K562 (cell line): ENCODE results near the gene FKBP7. TPM values are rescaled to one million over a fixed set of nuclear protein-coding genes. Genes with fewer than 3 reads are reported as not detected.
"Not testable (repeated sequence)": the region's sequence is repeated elsewhere in the genome, so short reads cannot be mapped to it uniquely, and the experiment has no call there.

Source experiments
- ATAC-seq: fragments of 200-7000 bp; cut with Tn5 transposase; 3 replicates; pipeline ENCODE4 v1.9.1; 2020; ENCODE audit warnings: moderate library complexity
- BruUV-seq: library from RNA; stranded (reverse); fragments of 400-500 nt; replicated peaks from 2 replicates; lab custom pipeline; 2021; lab: Mats Ljungman, UMichigan
- CTCF ChIA-PET: fragments of 300-600 bp; formaldehyde crosslinking; extraction: SDS; loops from one replicate; lab custom pipeline; 2021; ENCODE audit warnings: low intra/inter-chr PET ratio; lab: Yijun Ruan, JAX
- POLR2A ChIA-PET: fragments of 300-600, 350-650 bp; sonication (Branson Sonifier 250); formaldehyde crosslinking; extraction: SDS; loops from one replicate; lab custom pipeline; 2021; ENCODE audit warnings: antibody characterized with exemption, inconsistent platforms; lab: Yijun Ruan, JAX
- DNase-seq, 4 experiments: peaks; one replicate each; pipeline versions ENCODE4 v3.0.0 to v3.0.0-alpha.2; 2011 to 2018; ENCODE audit warnings: low spot score in 3 of 4, mixed read lengths in 3 of 4; ENCODE audit errors: extremely low read depth in 1 of 4
- FAIRE-seq: peaks from 2 replicates; lab custom pipeline; 2011; peaks lifted over from hg19 to GRCh38; lab: Jason Lieb, UNC
- H2AFZ ChIP-seq: 2 replicates; pipeline ENCODE4 v1.6.0; 2011; ENCODE audit warnings: low read depth, low read length, control low read depth, inconsistent platforms
- H3K27ac ChIP-seq: fragments of 200-600 bp; 3 replicates; pipeline ENCODE4 v1.8.0; 2011; ENCODE audit warnings: low read depth, mild to moderate bottlenecking, control low read depth, inconsistent platforms, low read length, moderate library complexity, mixed read lengths; ENCODE audit errors: extremely low read depth
- H3K27me3 ChIP-seq, 2 experiments: fragments of 300-600 bp in 1 of 2; 2 replicates in 1 of 2; 3 replicates in 1 of 2; pipeline versions ENCODE4 v1.6.0 to v1.8.0; 2011; ENCODE audit warnings: inconsistent platforms in 2 of 2, low read length in 2 of 2, mild to moderate bottlenecking in 1 of 2, mixed read lengths in 1 of 2, moderate library complexity in 1 of 2; ENCODE audit not compliant: control insufficient read depth in 2 of 2, insufficient read depth in 2 of 2
- H3K36me3 ChIP-seq: fragments of 300-600 bp; 3 replicates; pipeline ENCODE4 v1.8.0; 2011; ENCODE audit warnings: mild to moderate bottlenecking, low read length, inconsistent platforms; ENCODE audit not compliant: control insufficient read depth, insufficient read depth
- H3K4me1 ChIP-seq, 2 experiments: fragments of 200-600 bp in 1 of 2; replicated peaks in 1 of 2; 2 replicates in 1 of 2; 3 replicates in 1 of 2; pipeline versions ENCODE4 v1.5.1 to v1.8.0; 2011; ENCODE audit warnings: inconsistent platforms in 2 of 2, low read length in 2 of 2, mild to moderate bottlenecking in 1 of 2, mixed read lengths in 1 of 2, moderate library complexity in 1 of 2; ENCODE audit not compliant: control insufficient read depth in 2 of 2, insufficient read depth in 2 of 2
- H3K4me2 ChIP-seq: 2 replicates; pipeline ENCODE4 v1.6.1; 2011; ENCODE audit warnings: low read length, control low read depth, inconsistent platforms, mixed read lengths; ENCODE audit not compliant: insufficient read depth
- H3K4me3 ChIP-seq: fragments of 200-600 bp; sonication (generic), shearing (Covaris generic); 2 replicates; pipeline ENCODE4 v1.5.1; 2016; ENCODE audit warnings: control low read depth, inconsistent platforms
- H3K79me2 ChIP-seq: fragments of 200-600 bp; 3 replicates; pipeline ENCODE4 v1.8.0; 2011; ENCODE audit warnings: low read length, inconsistent platforms; ENCODE audit not compliant: control insufficient read depth, insufficient read depth
- H3K9ac ChIP-seq, 2 experiments: 2 replicates each; pipeline versions ENCODE4 v1.6.0 to v1.6.1; 2011; ENCODE audit warnings: low read depth in 2 of 2, low read length in 2 of 2, control low read depth in 1 of 2, inconsistent platforms in 1 of 2, mild to moderate bottlenecking in 1 of 2, mixed read lengths in 1 of 2; ENCODE audit not compliant: insufficient read depth in 1 of 2
- H3K9me1 ChIP-seq: one replicate; pipeline ENCODE4 v1.6.0; 2011; ENCODE audit warnings: inconsistent platforms, mild to moderate bottlenecking, low read length, moderate library complexity; ENCODE audit not compliant: control insufficient read depth, insufficient read depth
- H3K9me3 ChIP-seq: replicated peaks from 2 replicates; pipeline ENCODE4 v1.5.1; 2011; ENCODE audit warnings: low read depth, low read length, inconsistent platforms; ENCODE audit not compliant: control insufficient read depth, insufficient read depth
- H4K20me1 ChIP-seq: replicated peaks from 2 replicates; pipeline ENCODE4 v1.6.1; 2011; ENCODE audit warnings: low read length, inconsistent platforms, mixed read lengths; ENCODE audit not compliant: control insufficient read depth, insufficient read depth
- ESRRB ChIP-seq: fragments of 250-450 bp; sonication (Bioruptor Pico); IDR thresholded peaks from 2 replicates; pipeline ENCODE4 v1.5.0; 2020; ENCODE audit warnings: mild to moderate bottlenecking, moderate library complexity, borderline replicate concordance
- TFAP4 ChIP-seq: sonication (generic); formaldehyde crosslinking; IDR thresholded peaks from 2 replicates; pipeline ENCODE4 v1.8.0; 2022; ENCODE audit warnings: missing genetic modification reagents, mild to moderate bottlenecking, moderate library complexity, borderline replicate concordance
- WHSC1 ChIP-seq: IDR thresholded peaks from one replicate; pipeline ENCODE4 v1.6.1; 2012; ENCODE audit warnings: low read length, control low read depth, inconsistent platforms
- ZFP30 ChIP-seq: fragments of 250-450 bp; sonication (Bioruptor Pico); IDR thresholded peaks from 2 replicates; pipeline ENCODE4 v1.8.0; 2022; ENCODE audit warnings: moderate library complexity, mild to moderate bottlenecking, inconsistent platforms, borderline replicate concordance
- WGBS: fragments of 100-300 bp; shearing (Covaris generic); methylation state at CpG from one replicate; pipeline ENCODE4 v1.1.6; 2016; ENCODE audit warnings: low coverage, mixed read lengths; ENCODE audit not compliant: insufficient coverage; ENCODE audit errors: missing lambda C conversion rate; 5-methylcytosine and 5-hydroxymethylcytosine counted together
- in situ Hi-C: fragments of 300-500 bp; cut with MboI; formaldehyde crosslinking; loops from 4 replicates; pipeline ENCODE4 v1.15.0; 2018; ENCODE audit warnings: inconsistent platforms, mixed read lengths
- intact Hi-C: fragments of 100-400 bp; cut with micrococcal nuclease; formaldehyde crosslinking; loops from 2 replicates; pipeline ENCODE4 v1.14.2; 2022
- polyA plus RNA-seq, 8 experiments: library from polyadenylated mRNA; depleted of rRNA in 4 of 8; stranded (reverse) in 5 of 8; unstranded in 3 of 8; fragments of >200 nt; fragmentation: Nextera tagmentation in 2 of 8; fragmentation: Illumina TruSeq in 1 of 8; extraction: Ambion mirVana in 2 of 8; extraction: Trizol in 1 of 8; gene quantifications; 2 replicates each; pipeline versions ENCODE4 v1.2.1 to v1.2.3, GENCODE V29; 2011 to 2014; ENCODE audit warnings: inconsistent platforms in 1 of 8, missing spikeins in 1 of 8
- total RNA-seq, 7 experiments: library from RNA; depleted of rRNA in 6 of 7; stranded (reverse); fragments of >200 nt in 6 of 7; fragmentation: Illumina TruSeq in 2 of 7; extraction: Trizol in 2 of 7; gene quantifications; 2 replicates each; pipeline versions ENCODE4 v1.2.1 to v1.2.3, GENCODE V29; 2011 to 2021; ENCODE audit warnings: low replicate concordance in 1 of 7

Gene FKBP7
- total and polyA plus RNA-seq, 9 of the 15 experiments (the other 6 are each of a cell fraction or from before 2014, with no cell fraction given) = 6.1 to 23.2 (median 19.0) TPM

- H2AFZ ChIP-seq, H4K20me1 ChIP-seq, FAIRE-seq, H3K27me3 ChIP-seq, H3K4me3 ChIP-seq, H3K9ac ChIP-seq, in situ Hi-C loops, H3K4me2 ChIP-seq, ATAC-seq, DNase-seq, H3K27ac ChIP-seq, BruUV-seq, H3K79me2 ChIP-seq, H3K9me1 ChIP-seq, CTCF ChIA-PET, H3K9me3 ChIP-seq, intact Hi-C loops: not testable (repeated sequence)
- Histone ChIP-seq H3K36me3 (peaks cover 13% of the 10 kb centered on the region; the same call in 1 of the 3 replicates), H3K4me1 (peaks cover 11 to 13% of the 10 kb centered on the region in 2 experiments)
- 78% methylated on average over 5 of the region's 5 CpGs for WGBS
- POLR2A ChIA-PET = interaction anchor here (0.6 to 1.2 kb wide), 2 partner anchors 8 to 357 kb away, joined by 3 to 5 read pairs; no protein-coding TSS in a partner anchor
Observed at GRCh38 chr2:178423746-178424145, 54.7 kb downstream of the FKBP7 start.

- ATAC-seq = no peak
- CTCF ChIA-PET = no interaction called here
- no peak for TF ChIP-seq TFAP4 (CRISPR knock-in tag)
- no peak for TF ChIP-seq ESRRB (CRISPR knock-in tag)
- no peak for TF ChIP-seq ZFP30 (CRISPR knock-in tag)
- no peak for TF ChIP-seq WHSC1
- Histone ChIP-seq H3K4me2 (no peak overlapping the region), H3K27me3 (no peaks in the 10 kb centered on the region), H3K36me3 (peaks cover 8% of the 10 kb centered on the region; the same call in 1 of the 3 replicates), H3K9me1 (no peaks in the 10 kb centered on the region), H3K27ac (no peak overlapping the region), H3K4me3 (no peak overlapping the region), H2AFZ (no peak overlapping the region), H3K79me2 (no peaks in the 10 kb centered on the region), H3K9ac (no peak overlapping the region), H3K4me1 (no peaks in the 10 kb centered on the region), H3K9me3 (no peaks in the 10 kb centered on the region), H4K20me1 (no peaks in the 10 kb centered on the region)
- DNase-seq = no peak
- POLR2A ChIA-PET = no interaction called here
- no TSS peak for BruUV-seq
- FAIRE-seq = no peak
- intact Hi-C loops (no loop called here), in situ Hi-C loops (no loop called here)
- WGBS = 63% methylated on average over 3 of the region's 3 CpGs
Observed at GRCh38 chr2:178422097-178422496, 56.3 kb downstream of the FKBP7 start.
